ENCODE measurements around the gene GPT2.

The GPT2 gene

GRCh38 chr16:46883690-46884512, at the start of gene GPT2:
Gene GPT2 (plus strand): TSS chr16:46884362. CDS start chr16:46884716, 354 bp downstream.
- DNase-seq: peak; percentile 70 to 82

DNA sequence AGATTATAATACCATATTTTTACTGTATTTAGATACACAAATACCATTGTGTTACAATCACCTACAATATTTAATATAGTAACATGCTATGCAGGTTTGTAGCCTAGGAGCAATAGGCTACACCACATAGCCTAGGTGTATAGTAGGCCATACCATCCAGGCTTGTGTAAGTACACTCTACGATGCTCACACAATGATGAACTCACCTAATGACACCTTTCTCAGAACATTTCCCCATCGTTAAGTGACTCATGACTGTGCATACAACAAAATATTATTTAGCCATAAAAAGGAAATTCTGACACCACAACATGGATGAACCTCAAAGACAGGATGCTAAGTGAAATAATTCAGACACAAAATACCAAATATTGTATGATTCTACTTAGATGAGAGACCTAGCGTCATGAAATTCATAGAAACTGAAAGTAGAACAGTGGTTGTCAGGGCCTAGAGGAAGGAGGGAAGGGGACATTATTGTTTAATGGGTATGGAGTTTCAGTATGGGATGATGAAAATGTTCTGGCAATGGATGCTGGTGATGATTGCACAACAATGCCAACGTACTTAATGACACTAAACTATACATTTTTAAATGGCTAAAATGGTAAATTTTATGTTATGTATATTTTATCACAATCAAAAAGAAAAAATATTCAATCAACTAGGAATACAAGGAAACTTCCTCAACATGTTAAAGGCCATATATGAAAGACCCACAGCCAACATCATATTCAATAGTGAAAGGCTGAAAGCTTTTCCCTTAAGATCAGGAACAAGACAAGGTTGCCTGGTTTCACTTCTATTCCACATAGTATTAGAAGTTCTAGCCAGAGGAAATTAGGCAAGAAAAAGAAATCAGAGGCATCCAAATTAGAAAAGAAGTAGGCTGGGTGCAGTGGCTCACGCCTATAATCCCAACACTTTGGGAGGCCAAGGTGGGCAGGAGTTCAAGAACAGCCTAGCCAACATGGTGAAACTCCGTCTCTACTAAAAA, 47.3 kb upstream of the GPT2 start:
- no peak for DNase-seq

- DNase-seq: no peak
Observed at GRCh38 chr16:46839986-46840443, 44.1 kb upstream of the GPT2 start.

- no peak for DNase-seq
Observed at GRCh38 chr16:46842192-46842895, 41.8 kb upstream of the GPT2 start.

DNA sequence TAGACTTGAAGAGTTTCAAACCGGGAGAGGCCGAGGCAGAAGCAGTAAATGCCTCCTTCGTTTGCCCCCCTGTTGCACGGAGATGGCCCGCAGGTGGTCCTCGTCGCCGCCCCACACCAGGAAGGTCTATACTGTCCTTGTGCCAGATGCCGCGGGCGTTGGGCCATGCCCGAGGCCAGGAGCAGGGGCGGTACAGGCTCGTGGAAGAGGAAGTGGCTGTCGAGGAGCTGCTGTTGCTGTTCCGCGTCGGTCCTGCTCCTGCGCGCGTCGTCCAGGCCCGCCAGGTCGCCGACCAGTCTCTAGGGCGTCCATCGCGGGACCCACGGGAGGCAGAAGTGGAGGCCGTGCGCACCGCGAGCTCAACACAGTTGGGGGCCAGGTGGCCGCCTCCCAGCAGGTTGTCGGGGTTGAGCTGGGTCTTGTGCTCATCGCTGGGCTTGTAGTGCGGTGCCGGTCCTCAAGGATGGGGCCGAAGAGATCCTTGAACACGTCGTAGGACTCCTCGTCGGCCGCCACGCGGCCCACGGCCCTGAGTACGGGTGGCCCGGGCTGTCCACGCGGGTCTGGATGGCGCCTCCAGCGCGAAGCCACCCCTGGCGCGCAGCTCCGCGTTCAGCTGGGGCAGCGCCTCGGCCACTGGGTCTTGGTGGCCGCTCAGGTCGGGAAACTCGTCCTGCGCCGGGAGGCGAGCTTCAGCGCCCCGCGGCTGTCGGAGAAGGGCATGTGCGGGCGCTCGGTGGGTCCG, 40.1 kb upstream of the GPT2 start:
- DNase-seq: no peak

DNA sequence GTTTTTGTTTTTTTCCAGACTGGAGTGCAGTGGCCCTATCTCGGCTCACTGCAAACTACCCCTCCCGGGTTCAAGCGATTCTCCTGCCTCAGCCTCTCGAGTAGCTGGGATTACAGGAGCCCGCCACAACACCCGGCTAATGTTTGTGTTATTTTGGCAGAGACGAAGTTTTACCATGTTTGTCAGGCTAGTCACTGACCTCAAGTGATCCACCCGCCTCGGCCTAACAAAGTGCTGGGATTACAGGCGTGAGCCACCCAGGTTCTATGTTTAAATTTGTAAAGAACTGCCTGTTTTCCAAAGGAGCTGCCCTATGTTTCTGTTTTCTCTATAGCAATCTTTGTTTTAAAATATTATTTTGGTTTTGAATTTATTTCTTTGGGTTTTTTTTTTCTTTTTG, 39.4 kb upstream of the GPT2 start:
- no peak for DNase-seq

DNA sequence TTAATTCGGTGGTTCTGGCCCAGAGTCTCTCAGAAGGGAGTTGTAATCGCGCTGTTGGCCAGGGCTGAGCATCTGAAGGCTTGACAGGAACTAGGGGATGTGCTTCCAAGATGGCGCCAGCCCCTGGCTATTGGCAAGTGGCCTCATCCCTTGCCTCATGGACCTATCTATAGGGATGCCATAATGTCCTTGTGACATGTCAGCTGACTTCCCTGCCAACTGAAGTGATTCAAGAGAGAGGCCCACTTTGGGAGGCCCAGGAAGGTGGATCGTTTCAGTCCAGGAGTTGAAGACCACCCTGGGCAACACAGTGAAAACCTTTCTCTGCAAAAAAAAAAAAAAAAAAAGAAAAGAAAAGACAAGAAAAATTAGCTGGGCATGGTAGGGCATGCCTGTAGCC, 38.2 kb upstream of the GPT2 start:
- DNase-seq: no peak

DNA sequence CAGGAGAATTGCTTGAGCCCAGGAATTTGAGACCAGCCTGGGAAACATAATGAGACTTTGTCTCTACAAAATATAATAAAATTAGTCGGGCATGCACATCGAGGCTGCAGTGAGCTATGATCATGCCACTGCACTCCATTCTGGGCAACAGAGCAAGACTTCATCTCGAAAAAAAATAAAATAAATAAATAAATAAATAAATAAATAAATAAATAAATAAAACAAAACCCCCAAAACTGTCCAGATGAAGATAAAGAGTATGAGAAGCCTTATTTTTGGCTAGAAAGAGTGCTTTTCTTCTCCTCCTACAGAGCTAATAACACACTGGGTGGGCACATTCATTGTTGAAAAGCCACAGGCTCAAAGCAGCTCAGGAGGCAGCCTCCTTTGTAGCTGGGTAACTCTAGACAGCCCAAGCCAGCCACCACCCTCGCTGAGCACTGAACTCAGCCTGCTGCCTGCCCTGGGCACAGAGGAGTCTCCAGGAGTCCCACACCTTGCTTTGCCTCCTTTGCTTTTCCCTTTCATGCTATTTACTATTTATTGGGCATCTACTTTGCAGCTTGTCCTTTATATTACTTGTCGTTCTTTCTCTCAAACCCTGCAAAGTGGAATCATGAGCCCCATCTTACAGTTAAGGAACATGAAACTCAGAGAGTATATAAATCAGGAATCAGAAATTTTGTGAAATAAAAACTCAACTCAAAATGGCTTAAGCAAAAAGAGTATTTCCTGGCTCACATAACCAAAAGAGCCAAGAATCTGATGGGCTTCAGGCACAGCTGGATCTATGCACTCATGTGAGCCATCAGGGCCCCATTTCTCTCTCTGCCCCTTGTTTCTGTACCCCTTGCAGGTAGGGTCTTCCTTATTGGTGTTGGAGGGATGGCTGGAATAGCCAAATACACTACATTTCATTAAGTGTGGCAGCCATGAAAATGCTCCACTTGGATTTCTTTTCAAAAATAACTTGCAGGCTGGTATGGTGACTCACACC, 35.1 kb upstream of the GPT2 start:
- DNase-seq: no peak

DNA sequence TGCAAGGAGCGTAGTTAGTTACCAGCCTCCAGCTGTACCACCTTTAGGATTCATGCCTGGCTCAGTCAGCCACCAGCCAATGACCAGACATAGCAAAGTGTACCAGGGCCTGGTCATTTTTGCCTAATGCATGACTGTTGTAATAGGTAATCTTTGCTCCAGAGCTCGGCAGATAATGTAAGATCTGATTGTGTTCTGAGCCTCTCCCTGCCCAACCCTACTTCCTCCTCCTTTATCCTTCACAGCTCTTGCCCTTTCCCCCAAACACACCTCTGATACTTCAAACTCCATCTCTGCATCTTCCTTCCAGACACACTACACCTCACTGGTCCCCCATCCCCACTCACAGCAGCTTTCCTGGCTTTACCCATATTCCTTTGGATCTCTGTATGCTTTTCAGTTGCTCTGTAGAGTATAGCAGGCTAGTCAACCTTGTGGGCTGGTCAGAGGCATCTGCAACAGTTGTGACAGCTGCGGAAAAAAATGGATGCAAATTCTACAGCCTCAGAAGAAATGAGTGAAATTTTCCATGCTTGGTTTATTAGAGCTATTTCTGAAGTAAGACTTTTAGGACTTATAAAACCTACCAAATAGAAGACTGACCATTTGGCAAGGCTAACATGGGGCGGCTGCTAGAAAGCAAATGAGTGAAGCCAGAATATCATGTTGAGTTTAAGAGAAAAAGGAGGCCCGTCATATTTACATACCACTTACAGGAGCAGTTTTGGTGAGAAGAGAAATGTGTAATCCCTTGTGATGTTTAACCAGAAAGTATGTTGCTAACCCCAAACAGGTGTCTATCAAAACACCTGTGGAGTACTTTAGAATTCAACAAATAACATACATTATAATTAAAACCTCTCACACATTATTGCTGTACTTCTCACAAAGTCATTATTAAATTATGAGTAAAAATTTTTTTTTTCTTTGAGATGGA, 33.3 kb upstream of the GPT2 start:
- DNase-seq: no peak

- DNase-seq: no peak
Observed at GRCh38 chr16:46852130-46852529, 32.0 kb upstream of the GPT2 start.

DNA sequence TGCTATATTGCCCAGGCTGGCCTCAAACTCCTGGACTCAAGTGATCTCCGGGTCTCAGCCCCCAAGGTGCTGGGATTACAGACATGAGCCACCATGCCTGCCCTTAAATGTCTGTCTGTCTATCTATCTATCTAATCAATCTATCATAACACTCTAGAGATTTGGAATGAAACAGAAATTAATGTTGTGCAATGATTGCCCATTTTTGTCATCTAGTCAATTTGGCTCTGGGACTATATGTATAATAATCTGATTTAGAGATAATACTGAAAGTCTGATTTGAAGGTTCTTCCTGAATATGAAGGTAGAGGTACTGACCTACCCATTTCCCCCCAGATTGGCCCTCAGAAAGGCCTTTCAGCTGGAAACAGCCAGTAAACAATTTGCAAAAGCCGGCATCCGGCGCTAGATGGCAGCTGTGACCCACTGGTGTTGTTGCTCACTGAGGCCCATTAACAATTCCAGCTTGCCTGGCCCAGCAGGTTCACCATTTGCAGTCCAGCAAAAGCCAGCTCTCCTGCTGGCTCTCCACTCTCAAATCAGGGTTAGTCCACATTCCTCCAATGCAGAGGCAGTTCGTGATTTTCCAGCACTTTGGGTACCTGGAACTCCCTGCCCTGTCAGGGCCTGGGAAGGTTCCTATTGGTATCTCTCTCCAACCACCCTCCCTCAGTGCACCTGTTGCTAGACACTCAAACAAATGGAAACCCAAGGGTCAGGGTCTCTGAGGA, 30.3 kb upstream of the GPT2 start:
- peak; percentile 50 to 51 for DNase-seq

DNA sequence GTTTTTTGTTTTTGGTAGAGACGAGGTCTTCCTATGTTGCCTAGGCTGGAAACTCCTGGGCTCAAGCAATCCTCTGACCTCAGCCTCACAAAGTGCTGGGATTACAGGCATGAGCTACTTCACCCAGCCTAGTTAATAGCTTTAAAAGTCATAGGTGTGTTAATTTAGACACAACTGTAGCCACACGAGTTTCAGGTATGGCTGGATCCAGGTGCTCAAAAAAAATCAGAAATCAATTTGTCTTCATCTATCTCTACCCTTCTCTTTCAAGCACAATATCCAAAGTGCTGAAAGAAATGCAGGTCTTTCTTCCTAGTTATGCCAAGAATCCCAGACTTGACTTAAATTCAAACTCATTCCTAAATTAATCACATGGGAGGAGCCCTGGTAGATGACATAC, 29.3 kb upstream of the GPT2 start:
- no peak for DNase-seq

GRCh38 chr16:46855389-46855788, 28.8 kb upstream of the GPT2 start:
- no peak for DNase-seq

GRCh38 chr16:46857368-46857945, 26.7 kb upstream of the GPT2 start:
- no peak for DNase-seq

GRCh38 chr16:46858151-46858550, 26.0 kb upstream of the GPT2 start:
- no peak for DNase-seq

- no peak for DNase-seq
Observed at GRCh38 chr16:46859719-46860152, 24.4 kb upstream of the GPT2 start.

GRCh38 chr16:46862555-46863447, 21.4 kb upstream of the GPT2 start:
- DNase-seq: no peak

GRCh38 chr16:46866286-46866685, 17.9 kb upstream of the GPT2 start:
- no peak for DNase-seq

All from stimulated activated CD4-positive, alpha-beta T cell treated with anti-CD3 and anti-CD28 coated beads, Interleukin-4, amount 100 ng/mL, for 4 hours (primary cell).